AG04450 (cell line): ENCODE measurements around the gene C1GALT1. TPM values are rescaled to one million over a fixed set of nuclear protein-coding genes. Genes with fewer than 3 reads are reported as not detected.

Experiments used
- CTCF ChIA-PET: fragments of 300-600, 350-600 bp; formaldehyde crosslinking; extraction: SDS; loops from one replicate; lab custom pipeline; 2022; ENCODE audit warnings: antibody characterized with exemption, inconsistent platforms; lab: Charles Lee
- POLR2A ChIA-PET: fragments of 350-600 bp; formaldehyde crosslinking; extraction: SDS; loops from one replicate; lab custom pipeline; 2021; ENCODE audit warnings: antibody characterized with exemption, inconsistent platforms; lab: Yijun Ruan, JAX
- DNase-seq: peaks from one replicate; pipeline ENCODE4 v3.0.0-alpha.2; 2011; ENCODE audit warnings: low read depth, low spot score
- H3K27ac ChIP-seq: one replicate; pipeline ENCODE4 v1.5.1; 2012; ENCODE audit warnings: low read depth, low read length, control low read depth
- H3K27me3 ChIP-seq: one replicate; pipeline ENCODE4 v1.6.0; 2012; ENCODE audit warnings: low read length; ENCODE audit not compliant: control insufficient read depth, insufficient read depth
- H3K4me3 ChIP-seq: 2 replicates; pipeline ENCODE4 v1.5.1; 2011; ENCODE audit warnings: mild to moderate bottlenecking, low read depth, low read length, control low read depth
- H3K9me3 ChIP-seq: 2 replicates; pipeline ENCODE4 v1.5.1; 2012; ENCODE audit warnings: low read length; ENCODE audit not compliant: control insufficient read depth, insufficient read depth
- CTCF ChIP-seq: IDR thresholded peaks from 2 replicates; pipeline ENCODE4 v1.5.1; 2011; ENCODE audit warnings: low read depth, low read length, control low read depth, inconsistent platforms
- polyA plus RNA-seq: library from polyadenylated mRNA; depleted of rRNA; stranded (reverse); fragments of >200 nt; gene quantifications from 2 replicates; pipeline ENCODE4 v1.2.3, GENCODE V29; 2011

Gene C1GALT1
- polyA plus RNA-seq, 1 experiment = 24.0 TPM

- CTCF ChIA-PET = no interaction called here
- TF ChIP-seq CTCF = no peak
- POLR2A ChIA-PET = no interaction called here
- no peaks in the 10 kb centered on the region for H3K27me3 ChIP-seq
- no peaks in the 10 kb centered on the region for H3K9me3 ChIP-seq
- H3K4me3 ChIP-seq = no peak overlapping the region
- no peak overlapping the region for H3K27ac ChIP-seq
- no peak for DNase-seq
Measured at GRCh38 chr7:7223250-7223649, 40.9 kb downstream of the C1GALT1 start.

- Histone ChIP-seq H3K9me3 (no peaks in the 10 kb centered on the region), H3K27ac (no peak overlapping the region), H3K4me3 (no peak overlapping the region), H3K27me3 (no peaks in the 10 kb centered on the region)
- no peak for TF ChIP-seq CTCF
- ChIA-PET CTCF (interaction anchor here (1.0 kb wide), 1 partner anchor 123 kb away, joined by 4 read pairs; no protein-coding TSS in a partner anchor), POLR2A (no interaction called here)
- DNase-seq = no peak
Measured at GRCh38 chr7:7226407-7226806, 44.1 kb downstream of the C1GALT1 start.

GRCh38 chr7:7228472-7228871 is 46.1 kb downstream of the C1GALT1 start:
- H3K27me3 ChIP-seq = no peaks in the 10 kb centered on the region
- no peak for DNase-seq
- CTCF ChIA-PET = no interaction called here
- POLR2A ChIA-PET = no interaction called here
- H3K9me3 ChIP-seq = no peaks in the 10 kb centered on the region
- no peak overlapping the region for H3K27ac ChIP-seq
- H3K4me3 ChIP-seq = no peak overlapping the region
- no peak for TF ChIP-seq CTCF

- POLR2A ChIA-PET = no interaction called here
- no peak for TF ChIP-seq CTCF
- Histone ChIP-seq H3K27ac (no peak overlapping the region), H3K4me3 (no peak overlapping the region), H3K27me3 (no peaks in the 10 kb centered on the region), H3K9me3 (no peaks in the 10 kb centered on the region)
- CTCF ChIA-PET = no interaction called here
- DNase-seq = no peak
Measured at GRCh38 chr7:7228967-7229366, 46.6 kb downstream of the C1GALT1 start.

- POLR2A ChIA-PET = no interaction called here
- Histone ChIP-seq H3K9me3 (no peaks in the 10 kb centered on the region), H3K27ac (no peak overlapping the region), H3K4me3 (no peak overlapping the region), H3K27me3 (no peaks in the 10 kb centered on the region)
- no peak for TF ChIP-seq CTCF
- CTCF ChIA-PET = no interaction called here
- no peak for DNase-seq
Measured at GRCh38 chr7:7231000-7231399, 48.7 kb downstream of the C1GALT1 start.
